Astrocyte (in vitro differentiated cells and primary cell): Measurements from ENCODE around the gene CELF2. TPM values are rescaled to one million over a fixed set of nuclear protein-coding genes. Genes with fewer than 3 reads are reported as not detected.

Experiments used
- DNase-seq: peaks from one replicate; pipeline ENCODE4 v3.0.0-alpha.2; 2010; ENCODE audit warnings: low read depth
- FAIRE-seq: peaks from 2 replicates; lab custom pipeline; 2011; peaks lifted over from hg19 to GRCh38; lab: Jason Lieb, UNC
- H2AFZ ChIP-seq: 2 replicates; pipeline ENCODE4 v1.6.0; 2012; ENCODE audit warnings: low read depth, low read length, inconsistent platforms
- H3K27ac ChIP-seq: 2 replicates; pipeline ENCODE4 v1.5.1; 2011; ENCODE audit warnings: low read depth, low read length, inconsistent platforms
- H3K27me3 ChIP-seq: 2 replicates; pipeline ENCODE4 v1.6.0; 2011; ENCODE audit warnings: low read length, inconsistent platforms; ENCODE audit not compliant: insufficient read depth
- H3K36me3 ChIP-seq: 2 replicates; pipeline ENCODE4 v1.5.1; 2011; ENCODE audit warnings: low read length, inconsistent platforms; ENCODE audit not compliant: insufficient read depth
- H3K4me1 ChIP-seq: 2 replicates; pipeline ENCODE4 v1.5.1; 2011; ENCODE audit warnings: low read length, inconsistent platforms; ENCODE audit not compliant: insufficient read depth
- H3K4me2 ChIP-seq: 2 replicates; pipeline ENCODE4 v1.6.0; 2012; ENCODE audit warnings: low read length, inconsistent platforms
- H3K4me3 ChIP-seq: 2 replicates; pipeline ENCODE4 v1.5.1; 2011; ENCODE audit warnings: low read depth, mild to moderate bottlenecking, low read length, inconsistent platforms; ENCODE audit not compliant: insufficient read depth
- H3K79me2 ChIP-seq: 2 replicates; pipeline ENCODE4 v1.6.0; 2012; ENCODE audit warnings: mild to moderate bottlenecking, low read length, inconsistent platforms; ENCODE audit not compliant: insufficient read depth
- H3K9ac ChIP-seq: 2 replicates; pipeline ENCODE4 v1.6.0; 2012; ENCODE audit warnings: mild to moderate bottlenecking, low read length, inconsistent platforms
- H3K9me3 ChIP-seq: 2 replicates; pipeline ENCODE4 v1.5.1; 2012; ENCODE audit warnings: low read depth, mild to moderate bottlenecking, low read length, inconsistent platforms; ENCODE audit not compliant: insufficient read depth
- H4K20me1 ChIP-seq: 2 replicates; pipeline ENCODE4 v1.6.0; 2012; ENCODE audit warnings: low read length, inconsistent platforms; ENCODE audit not compliant: insufficient read depth
- H3K27ac Mint-ChIP-seq: one replicate; pipeline ENCODE4 v1.8.0; 2021; ENCODE audit warnings: mild to moderate bottlenecking, mixed read lengths; ENCODE audit not compliant: unreplicated experiment
- H3K27me3 Mint-ChIP-seq: one replicate; pipeline ENCODE4 v1.8.0; 2021; ENCODE audit warnings: low read depth, mixed read lengths; ENCODE audit not compliant: unreplicated experiment
- H3K36me3 Mint-ChIP-seq: one replicate; pipeline ENCODE4 v1.8.0; 2021; ENCODE audit warnings: low read depth, mixed read lengths; ENCODE audit not compliant: unreplicated experiment
- H3K4me1 Mint-ChIP-seq: one replicate; pipeline ENCODE4 v1.8.0; 2021; ENCODE audit warnings: low read depth, mixed read lengths; ENCODE audit not compliant: unreplicated experiment
- H3K4me3 Mint-ChIP-seq: one replicate; pipeline ENCODE4 v1.8.0; 2021; ENCODE audit warnings: mild to moderate bottlenecking, moderate library complexity, mixed read lengths; ENCODE audit not compliant: unreplicated experiment
- H3K9me3 Mint-ChIP-seq: one replicate; pipeline ENCODE4 v1.8.0; 2021; ENCODE audit warnings: mild to moderate bottlenecking, mixed read lengths; ENCODE audit not compliant: unreplicated experiment
- EZH2 ChIP-seq: IDR thresholded peaks from 2 replicates; pipeline ENCODE4 v1.6.1; 2012; ENCODE audit warnings: mild to moderate bottlenecking, low read length, inconsistent platforms; ENCODE audit not compliant: insufficient read depth
- total RNA-seq: library from RNA; stranded (reverse); gene quantifications from 2 replicates; pipeline ENCODE4 v1.2.1, GENCODE V29; 2021
- TF ChIP-seq, protein P1 (sequence below): IDR thresholded peaks from 2 replicates; pipeline ENCODE4 v1.5.1; 2011; ENCODE audit warnings: low read depth, mild to moderate bottlenecking, inconsistent platforms, low read length, moderate library complexity; ENCODE audit not compliant: insufficient read depth

Gene CELF2
- total RNA-seq, 1 donor from 2014 or later: 76.1 TPM

DNA sequence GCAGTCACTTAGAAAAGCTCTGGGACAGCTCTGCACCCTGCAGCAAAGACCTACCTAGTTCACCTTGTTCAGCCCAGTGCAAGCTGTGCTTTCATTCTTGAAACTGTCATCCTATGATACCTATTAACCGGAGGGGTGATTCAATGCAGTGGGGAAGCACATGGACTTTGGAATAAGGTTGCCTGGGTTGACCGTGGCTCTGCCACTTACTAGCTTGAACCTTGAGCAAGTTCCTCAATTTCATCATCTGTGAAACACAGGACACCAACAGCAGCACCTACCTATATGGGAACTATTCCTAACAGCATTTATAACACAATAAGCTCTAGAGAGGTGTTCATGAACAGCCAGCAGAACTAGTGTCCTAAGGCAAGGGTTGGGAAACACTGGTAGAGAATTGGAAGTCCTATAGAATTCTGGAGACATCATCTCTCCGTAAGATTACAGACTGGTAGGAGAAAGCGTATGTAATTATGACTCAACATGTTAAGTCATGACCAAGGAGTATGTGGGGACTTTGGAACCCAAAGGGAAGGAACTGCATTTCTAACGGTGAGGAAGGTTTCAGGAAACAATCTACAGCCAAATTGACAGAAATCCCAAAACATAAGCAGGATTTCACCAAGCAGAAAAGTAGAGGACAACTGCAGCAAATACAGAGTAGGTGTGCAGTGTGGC, 323.8 kb downstream of the CELF2 start:
- no peak overlapping the region for H3K27ac ChIP-seq

DNA sequence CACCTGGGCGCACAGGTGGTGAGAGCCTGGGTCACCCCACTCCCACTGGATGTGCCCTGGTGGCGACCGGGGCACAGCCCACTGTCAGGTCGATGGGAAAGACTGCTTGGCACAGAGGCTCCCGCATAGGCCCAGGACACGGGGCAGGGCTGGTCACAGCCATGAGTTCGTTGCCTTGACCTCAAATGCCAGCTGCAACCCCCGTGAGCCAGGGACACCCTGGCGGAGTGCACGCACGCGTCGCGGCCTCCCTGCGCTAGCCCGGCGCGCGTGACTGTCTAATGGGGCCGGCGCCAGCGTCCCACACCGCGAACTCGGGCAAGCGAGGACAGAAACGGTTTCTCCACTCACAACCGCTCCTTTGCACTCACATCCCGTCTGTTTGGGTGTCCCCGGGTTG, 326.4 kb downstream of the CELF2 start:
- Histone ChIP-seq H2AFZ (no peak overlapping the region), H3K9me3 (no peaks in the 10 kb centered on the region)

More for the DNA sequence above, 323.8 kb downstream of the CELF2 start:
- Mint-ChIP-seq H3K27me3 (peaks cover 5% of the 10 kb centered on the region), H3K36me3 (peaks cover 2% of the 10 kb centered on the region), H3K9me3 (no peaks in the 10 kb centered on the region), H3K4me1 (peaks cover 12% of the 10 kb centered on the region), H3K4me3 (no peak overlapping the region), H3K27ac (no peak overlapping the region)
- Histone ChIP-seq H3K4me1 (no peaks in the 10 kb centered on the region), H3K9me3 (no peaks in the 10 kb centered on the region), H4K20me1 (no peaks in the 10 kb centered on the region), H3K79me2 (no peaks in the 10 kb centered on the region), H3K36me3 (no peaks in the 10 kb centered on the region), H2AFZ (no peak overlapping the region), H3K9ac (no peak overlapping the region), H3K4me2 (no peak overlapping the region), H3K27me3 (no peaks in the 10 kb centered on the region), H3K4me3 (no peak overlapping the region)
- no peak for TF ChIP-seq EZH2
- TF ChIP-seq, protein P1, sequence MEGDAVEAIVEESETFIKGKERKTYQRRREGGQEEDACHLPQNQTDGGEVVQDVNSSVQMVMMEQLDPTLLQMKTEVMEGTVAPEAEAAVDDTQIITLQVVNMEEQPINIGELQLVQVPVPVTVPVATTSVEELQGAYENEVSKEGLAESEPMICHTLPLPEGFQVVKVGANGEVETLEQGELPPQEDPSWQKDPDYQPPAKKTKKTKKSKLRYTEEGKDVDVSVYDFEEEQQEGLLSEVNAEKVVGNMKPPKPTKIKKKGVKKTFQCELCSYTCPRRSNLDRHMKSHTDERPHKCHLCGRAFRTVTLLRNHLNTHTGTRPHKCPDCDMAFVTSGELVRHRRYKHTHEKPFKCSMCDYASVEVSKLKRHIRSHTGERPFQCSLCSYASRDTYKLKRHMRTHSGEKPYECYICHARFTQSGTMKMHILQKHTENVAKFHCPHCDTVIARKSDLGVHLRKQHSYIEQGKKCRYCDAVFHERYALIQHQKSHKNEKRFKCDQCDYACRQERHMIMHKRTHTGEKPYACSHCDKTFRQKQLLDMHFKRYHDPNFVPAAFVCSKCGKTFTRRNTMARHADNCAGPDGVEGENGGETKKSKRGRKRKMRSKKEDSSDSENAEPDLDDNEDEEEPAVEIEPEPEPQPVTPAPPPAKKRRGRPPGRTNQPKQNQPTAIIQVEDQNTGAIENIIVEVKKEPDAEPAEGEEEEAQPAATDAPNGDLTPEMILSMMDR: no peak
- no peak for FAIRE-seq
- no peak for DNase-seq

More for the DNA sequence above, 326.4 kb downstream of the CELF2 start:
- H4K20me1 ChIP-seq: no peaks in the 10 kb centered on the region
- Mint-ChIP-seq H3K27me3 (peaks cover 7% of the 10 kb centered on the region), H3K36me3 (peaks cover 2% of the 10 kb centered on the region), H3K9me3 (peaks cover 2% of the 10 kb centered on the region), H3K4me1 (peaks cover 3% of the 10 kb centered on the region), H3K4me3 (no peak overlapping the region), H3K27ac (no peak overlapping the region)
- FAIRE-seq: no peak
- H3K79me2 ChIP-seq: no peaks in the 10 kb centered on the region
- H3K4me2 ChIP-seq: no peak overlapping the region
- H3K4me1 ChIP-seq: no peaks in the 10 kb centered on the region
- no peak overlapping the region for H3K27ac ChIP-seq
- H3K27me3 ChIP-seq: no peaks in the 10 kb centered on the region
- TF ChIP-seq EZH2: no peak
- TF ChIP-seq, protein P1: no peak
- no peak overlapping the region for H3K9ac ChIP-seq
- DNase-seq: no peak
- no peaks in the 10 kb centered on the region for H3K36me3 ChIP-seq
- no peak overlapping the region for H3K4me3 ChIP-seq
